Stimulated activated CD4-positive, alpha-beta T cell treated with anti-CD3 and anti-CD28 coated beads, Interleukin-2, amount 100 ng/mL, for 24 hours (primary cell): ENCODE measurements around the gene TRIM6.
"Not testable (repeated sequence)": the region's sequence is repeated elsewhere in the genome, so short reads cannot be mapped to it uniquely, and the experiment has no call there.

Experiments used
- DNase-seq, 2 donors: peaks; one replicate each; pipeline ENCODE4 v3.0.0-alpha.2; 2020

Gene TRIM6

DNA sequence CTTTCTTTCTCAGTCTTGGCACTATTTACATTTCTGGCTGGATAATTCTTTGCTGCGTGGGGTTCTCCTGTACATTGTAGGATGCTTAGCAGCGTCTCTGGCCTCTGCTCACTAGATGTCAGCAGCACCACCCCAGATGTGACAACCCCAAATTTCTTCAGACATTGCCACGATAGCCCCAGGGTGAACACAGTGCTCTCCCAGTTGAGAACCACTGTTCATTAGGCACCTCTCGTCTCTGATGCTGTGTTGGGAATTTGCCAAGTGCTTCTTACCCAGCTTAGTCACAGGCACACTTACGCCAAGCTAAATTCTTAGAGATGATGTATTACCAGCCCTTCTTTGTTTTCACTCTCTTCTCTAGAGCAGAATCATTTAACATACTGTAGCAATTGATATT lies 9.4 kb downstream of the TRIM6 start:
- no peak for DNase-seq

DNA sequence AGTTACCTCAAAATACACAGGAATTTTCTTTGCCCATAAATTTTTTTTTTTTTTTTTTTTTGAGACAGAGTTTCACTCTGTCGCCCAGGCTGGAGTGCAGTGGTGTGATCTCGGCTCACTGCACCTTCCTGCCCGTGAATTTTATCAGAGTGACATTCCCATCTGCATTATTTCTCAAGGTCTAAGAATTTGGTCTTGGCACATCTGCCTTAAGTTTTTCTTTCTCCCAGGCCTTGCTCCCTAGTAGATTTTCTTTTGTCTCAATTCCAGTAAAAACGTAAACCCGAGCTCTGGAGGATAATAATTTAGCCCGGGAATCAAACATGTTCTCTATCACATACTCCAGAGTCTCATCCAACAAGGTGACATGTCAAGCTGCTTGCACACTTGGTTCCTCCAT lies 12.4 kb downstream of the TRIM6 start:
- no peak for DNase-seq

DNA sequence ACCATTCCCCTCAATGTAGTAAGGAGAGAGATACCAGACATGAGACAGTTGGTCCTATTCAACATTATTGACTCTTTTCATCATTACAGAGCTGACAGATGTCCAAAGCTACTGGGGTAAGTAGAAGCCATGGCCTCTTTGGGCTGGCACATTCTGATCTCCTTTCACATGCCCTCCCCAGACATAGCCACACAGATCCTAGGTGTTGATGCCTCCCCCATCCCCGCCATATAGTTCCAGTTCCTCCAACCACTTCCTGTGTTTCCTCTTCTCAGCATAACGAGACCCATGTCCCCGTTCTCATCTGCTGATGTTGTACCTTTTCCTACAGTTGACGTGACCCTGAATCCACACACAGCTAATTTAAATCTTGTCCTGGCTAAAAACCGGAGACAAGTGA lies 14.0 kb downstream of the TRIM6 start:
- DNase-seq = no peak

DNA sequence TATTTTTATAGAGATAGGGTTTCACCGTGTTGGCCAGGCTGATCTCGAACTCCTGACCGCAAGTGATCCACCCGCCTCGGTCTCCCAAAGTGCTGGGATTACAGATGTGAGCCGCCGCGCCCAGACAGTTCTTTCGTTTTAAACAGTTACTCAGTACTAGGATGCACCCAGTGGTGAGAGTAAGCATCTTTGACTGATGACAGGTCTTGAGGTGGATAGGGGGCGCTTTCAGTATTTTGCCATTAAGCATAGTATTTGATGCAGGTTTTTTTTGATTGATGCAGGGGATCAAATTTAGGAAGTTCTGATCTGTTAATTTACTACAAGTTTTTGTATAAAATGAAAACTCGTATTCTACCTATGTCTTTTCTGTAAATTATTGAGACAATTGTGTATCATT lies 15.2 kb downstream of the TRIM6 start:
- no peak for DNase-seq

DNA sequence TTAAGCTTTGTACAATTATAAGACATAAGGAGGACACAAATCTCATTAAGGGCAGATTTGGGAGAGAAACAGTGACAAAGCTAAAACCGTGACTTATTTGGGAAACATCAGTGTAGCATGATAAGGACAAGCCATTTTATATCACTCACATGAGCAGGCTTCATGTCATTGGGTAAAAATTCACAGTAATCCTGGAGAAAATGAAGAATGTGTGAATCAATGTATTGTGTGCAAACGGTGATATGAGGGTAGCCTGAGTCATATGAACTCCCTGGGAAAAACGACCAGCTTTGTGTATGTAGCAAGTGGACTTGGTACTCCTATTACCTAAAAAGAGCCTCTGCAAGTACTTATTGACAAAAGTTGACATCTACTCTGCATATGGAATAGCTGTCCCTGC lies 22.4 kb downstream of the TRIM6 start:
- no peak for DNase-seq

DNA sequence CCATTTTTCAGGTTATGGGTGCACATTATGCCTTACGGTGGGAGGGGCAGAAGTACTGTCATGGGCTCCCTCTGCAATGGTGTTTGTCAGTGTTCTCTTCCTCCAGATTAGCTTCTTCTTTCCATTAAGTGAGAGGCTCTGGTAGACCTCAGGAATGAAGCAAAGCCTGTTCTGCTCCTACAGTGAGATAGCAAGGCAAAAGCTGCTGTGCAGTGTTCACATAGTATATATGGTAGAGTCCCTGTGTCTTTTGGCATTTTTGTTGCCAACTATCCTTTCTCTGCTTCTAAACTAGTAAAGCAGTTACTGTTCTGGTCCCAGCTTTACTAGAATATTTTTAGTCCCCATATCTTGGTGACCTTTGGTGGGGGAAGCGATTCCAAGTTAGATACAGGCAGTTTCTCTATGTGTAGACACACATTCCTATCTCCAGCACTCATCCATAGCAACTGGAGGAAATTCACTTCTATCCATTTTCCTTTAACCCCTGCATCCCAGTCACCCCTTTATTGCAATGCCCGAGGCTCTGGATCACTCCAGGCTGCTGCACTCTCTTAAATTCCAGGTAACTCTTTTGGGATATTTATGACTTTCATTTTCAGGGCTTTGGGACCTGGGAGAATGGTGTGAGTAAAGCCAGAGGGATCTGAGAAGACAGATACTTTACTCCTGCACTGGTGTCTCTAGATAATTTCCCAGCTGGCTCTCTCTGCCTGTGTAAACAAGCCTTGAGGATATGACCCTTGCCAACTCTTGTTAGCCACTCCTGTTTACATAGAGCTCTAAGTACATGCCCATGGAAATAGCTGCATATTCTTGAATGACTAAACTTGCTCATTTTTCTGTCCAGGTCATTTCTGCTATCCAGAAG lies 24.4 kb downstream of the TRIM6 start:
- no peak for DNase-seq

DNA sequence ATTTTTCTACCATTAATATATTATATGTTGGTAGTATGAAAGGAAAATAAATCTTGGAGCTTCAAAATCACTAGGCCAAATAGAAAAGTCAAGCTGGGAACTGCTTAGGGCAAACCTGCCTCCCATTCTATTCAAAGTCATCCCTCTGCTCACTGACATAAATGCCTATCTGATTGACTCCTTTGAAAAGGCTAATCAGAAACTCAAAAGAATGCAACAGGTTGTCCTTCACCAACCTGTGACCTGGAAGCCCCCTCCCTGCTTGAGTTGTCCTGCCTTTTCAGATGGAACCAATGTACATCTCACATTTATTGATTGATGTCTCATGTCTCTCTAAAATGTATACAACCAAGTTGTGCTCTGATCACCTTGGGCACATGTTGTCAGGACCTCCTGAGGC lies 25.1 kb downstream of the TRIM6 start:
- no peak for DNase-seq

DNA sequence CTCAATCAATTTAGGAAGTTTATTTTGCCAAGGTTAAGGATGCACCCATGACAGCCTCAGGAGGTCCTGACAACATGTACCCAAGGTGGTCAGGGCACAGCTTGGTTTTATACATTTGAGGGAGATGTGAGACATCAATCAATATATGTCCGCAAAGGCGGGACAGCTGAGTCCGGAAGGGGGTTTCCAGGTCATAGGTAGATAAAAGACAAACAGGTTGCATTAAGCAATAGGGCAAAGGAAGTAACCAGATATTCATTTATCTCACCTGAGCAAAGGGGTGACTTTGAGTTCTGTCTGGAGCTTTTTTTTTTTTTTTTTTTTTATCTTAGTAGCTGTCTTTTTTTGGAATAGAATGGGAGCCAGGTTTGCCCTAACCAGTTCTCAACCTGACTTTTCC lies 26.4 kb downstream of the TRIM6 start:
- no peak for DNase-seq

DNA sequence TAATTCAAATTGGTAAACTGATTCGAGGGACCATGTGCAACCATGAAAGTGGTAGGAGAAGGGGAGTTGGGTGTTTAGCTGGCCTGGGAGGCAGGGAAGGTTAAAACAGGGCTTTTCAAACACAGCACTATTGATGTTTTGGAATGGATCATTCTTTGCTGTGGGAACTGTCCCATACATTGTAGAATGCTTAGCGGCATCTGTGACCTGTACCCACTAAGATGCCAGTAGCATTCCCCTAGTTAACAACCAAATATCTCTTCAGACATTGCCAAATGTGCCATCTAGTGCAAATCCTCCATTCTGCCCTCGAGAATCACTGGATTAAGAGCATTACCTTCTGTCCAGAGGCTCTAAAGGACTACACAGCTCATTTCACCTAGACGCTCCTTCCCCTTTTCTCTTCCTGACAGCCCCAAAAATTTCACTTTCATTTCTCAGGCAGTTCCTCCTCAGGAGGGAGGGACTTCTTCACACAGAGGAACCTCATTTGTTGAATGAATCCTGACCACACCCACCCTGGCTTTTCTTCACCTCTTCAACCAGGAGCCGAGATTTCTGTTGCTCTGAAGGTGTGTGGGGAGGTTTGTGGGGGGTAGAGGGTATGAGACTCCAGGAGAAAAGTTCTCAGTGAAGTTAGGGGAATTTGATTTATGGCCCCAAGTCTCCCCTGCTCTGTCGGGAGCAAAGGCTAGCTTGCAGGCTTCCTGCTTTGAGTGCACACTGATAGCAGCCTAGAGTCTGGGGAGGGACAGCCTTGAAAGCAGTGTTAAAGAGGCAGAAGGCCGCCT lies 28.2 kb downstream of the TRIM6 start, which contains the start of gene TRIM34:
Gene TRIM34 (plus strand): TSS at position 513 of the 791 bp plus-strand sequence. CDS start 7,331 bp downstream, outside the sequence.
- peak; percentile 42 to 64 for DNase-seq

DNA sequence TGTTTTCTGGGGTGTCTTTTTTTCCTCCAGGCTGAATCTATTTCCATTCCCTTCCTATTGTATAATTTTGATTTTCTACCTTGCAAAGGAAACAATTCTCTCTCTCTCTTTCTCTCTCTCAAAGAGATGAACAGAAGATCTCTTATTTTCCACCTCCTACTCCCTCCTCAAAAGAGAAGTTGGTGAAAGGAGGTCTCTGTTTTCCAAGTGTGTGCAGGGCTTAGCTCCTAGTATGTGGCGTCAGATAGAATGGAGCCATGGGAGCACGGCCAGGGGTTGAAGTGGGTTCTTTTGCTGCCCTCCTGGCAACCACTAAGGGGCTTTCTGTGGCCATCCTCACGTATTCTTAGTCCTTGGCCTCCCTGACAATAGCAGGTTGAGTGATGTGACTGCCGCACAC lies 28.8 kb downstream of the TRIM6 start:
- no peak for DNase-seq

DNA sequence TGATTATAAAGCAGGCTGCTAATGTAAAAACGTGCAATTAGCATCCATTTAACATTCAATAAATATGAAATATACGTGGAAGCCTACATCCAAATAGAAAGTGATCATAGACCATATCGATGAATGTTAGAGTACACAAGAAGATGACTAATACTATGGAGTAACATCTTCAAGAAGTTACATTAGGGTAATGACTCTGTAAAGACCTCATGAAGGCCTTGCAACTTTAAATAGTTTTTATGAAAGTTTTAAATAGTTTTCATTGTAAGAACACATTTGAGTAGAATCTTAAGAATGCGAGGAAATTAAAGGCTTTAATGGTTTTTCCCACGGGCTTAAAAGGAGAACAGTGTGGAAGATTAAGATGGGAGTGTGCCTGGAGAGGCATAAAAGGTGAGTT lies 29.8 kb downstream of the TRIM6 start:
- DNase-seq = no peak

DNA sequence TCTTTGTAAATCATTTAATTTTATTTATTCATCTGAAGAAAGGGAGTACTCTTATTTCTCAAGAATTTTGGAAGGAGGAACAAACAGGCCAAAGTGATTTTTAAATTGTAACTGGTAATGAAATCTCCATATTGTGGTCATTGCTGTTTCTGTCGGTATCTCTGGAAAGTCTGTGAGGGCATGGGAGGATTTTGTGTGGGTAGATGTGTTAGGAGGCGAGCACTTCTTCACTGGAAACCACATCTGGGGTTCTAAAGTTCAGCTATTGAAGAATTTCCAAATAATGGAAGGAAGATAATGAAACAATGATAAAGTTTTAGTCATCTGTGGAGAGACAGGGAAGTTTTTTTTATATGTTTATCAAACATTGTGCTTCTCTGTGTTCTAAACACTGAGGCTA lies 35.0 kb downstream of the TRIM6 start:
- DNase-seq = no peak

DNA sequence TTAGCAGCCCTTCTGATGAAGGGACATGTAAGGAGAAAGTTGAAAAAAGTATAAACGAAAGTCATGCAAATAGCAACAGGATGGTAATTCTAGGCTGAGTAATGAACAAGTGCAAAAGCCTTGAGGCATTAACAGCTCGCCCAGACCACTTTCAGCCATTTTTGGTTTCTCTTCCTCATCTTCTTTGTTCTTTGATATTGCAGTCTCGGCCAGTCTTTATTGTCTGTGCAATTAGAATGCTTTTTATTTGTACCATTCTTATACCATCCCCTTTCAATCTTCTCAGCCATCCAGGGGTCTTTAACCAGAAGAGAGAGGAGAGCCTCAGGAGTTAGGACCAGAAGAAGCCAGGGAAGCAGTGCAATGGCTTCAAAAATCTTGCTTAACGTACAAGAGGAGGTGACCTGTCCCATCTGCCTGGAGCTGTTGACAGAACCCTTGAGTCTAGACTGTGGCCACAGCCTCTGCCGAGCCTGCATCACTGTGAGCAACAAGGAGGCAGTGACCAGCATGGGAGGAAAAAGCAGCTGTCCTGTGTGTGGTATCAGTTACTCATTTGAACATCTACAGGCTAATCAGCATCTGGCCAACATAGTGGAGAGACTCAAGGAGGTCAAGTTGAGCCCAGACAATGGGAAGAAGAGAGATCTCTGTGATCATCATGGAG lies 35.7 kb downstream of the TRIM6 start:
- DNase-seq = no peak

DNA sequence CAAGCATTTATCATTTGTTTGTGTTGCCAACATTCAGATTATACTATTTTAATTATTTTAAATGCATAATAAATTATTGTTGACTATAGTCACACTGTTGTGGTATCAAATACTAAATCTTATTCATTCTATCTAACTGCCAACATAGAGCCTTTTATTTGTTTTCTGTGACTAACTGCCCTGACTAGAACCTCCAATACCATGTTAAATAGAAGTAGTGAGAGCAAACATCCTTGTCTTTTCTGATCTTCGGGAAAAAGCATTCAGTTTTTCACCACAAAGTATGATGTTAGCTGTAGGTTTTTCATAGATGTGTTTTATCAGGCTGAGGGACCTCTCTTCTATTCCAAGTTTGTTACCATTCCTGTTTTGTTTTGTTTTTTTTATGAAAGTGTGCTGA lies 43.5 kb downstream of the TRIM6 start:
- no peak for DNase-seq

DNA sequence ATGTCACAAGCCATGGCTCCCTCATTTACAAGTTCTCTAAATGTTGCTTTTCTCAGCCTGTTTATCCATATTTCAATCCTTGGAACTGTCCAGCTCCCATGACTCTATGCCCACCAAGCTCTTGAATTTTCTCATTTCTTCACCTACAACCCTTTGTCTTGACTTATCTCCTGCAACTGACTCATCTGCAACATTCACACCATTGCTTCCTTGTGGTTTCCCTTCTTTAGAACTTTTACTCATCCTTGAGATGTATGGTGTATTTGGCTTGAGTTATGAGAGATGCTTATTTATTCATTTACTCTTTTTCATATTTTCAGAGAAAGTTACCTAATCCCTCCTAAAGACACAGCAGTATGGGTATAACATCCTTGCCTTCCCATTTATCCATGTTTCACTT lies 47.1 kb downstream of the TRIM6 start:
- DNase-seq = no peak

DNA sequence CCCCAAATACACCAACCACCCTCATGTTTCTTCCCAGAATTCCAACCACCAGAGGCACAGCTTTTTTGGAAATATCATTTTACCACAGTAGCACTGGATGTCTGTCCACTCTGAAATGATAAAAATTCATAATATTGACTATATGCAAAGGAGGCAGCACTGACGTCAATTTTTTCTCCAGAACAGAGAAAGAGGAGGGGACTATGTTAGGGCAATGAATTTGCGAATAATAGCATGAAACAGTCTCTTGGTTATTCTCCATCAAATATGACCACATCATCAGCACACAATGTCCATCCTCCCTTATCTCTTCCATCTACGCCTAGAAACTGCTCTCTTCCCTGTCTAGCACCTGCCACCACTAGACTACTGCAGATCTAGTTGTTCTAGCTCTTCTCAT lies 49.7 kb downstream of the TRIM6 start:
- no peak for DNase-seq

DNA sequence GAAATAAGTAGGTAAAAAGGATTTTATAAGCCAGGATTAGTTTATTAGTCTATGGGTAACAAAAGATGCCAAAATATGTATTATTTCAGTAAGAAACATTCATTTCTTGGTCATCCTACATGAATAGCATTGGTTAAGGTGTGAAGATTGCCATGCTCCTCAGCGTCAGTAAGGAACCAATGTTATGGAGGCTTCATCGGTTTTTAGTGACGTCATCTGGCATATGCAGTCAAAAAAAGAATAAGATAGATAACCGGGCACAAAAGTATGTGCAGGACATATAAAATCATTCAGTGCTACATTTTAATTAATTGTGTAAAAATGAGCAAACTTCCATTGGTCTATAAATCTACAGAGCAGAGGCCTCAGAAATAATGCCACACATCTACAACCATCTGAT lies 59.0 kb downstream of the TRIM6 start:
- no peak for DNase-seq

DNA sequence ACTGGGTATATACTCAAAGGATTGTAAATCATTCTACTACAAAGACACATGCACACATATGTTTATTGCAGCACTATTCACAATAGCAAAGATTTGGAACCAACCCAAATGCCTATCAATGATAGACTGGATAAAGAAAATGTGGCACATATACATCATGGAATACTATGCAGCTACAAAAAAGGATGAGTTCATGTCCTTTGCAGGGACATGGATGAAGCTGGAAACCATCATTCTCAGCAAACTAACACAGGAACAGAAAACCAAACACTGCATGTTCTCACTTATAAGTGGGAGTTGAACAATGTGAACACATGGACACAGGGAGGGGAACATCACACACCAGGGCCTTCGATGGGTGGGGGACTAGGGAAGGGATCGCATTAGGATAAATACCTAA lies 60.5 kb downstream of the TRIM6 start:
- DNase-seq = not testable (repeated sequence)

DNA sequence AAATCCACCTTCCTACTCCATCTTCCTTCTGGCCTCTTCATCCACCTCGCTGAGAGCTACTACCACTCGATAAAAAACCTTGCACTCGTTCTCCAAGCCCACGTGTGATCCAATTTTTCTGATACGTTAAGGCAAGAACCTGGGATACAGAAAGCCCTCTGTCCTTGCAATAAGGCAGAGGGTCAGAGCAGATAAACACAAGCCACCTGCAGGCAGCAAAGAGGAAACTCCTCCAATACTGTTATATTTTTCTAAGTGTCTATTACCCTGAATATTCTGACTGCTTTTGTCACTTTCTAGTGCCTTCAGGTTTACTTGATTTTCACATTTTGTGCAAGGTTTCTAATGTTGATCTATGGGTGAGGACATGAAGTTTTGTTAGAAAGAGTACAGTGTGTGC lies 61.9 kb downstream of the TRIM6 start:
- no peak for DNase-seq
